A549 (cell line): ENCODE results near the gene MRPL51. TPM values are rescaled to one million over a fixed set of nuclear protein-coding genes. Genes with fewer than 3 reads are reported as not detected.
A peak's percentile ranks its signal among the peaks of the same experiment; 100 is the strongest.

Experiments used
- ATAC-seq, 2 experiments: fragments of 200-7000 bp in 1 of 2; fragments of >200 bp in 1 of 2; cut with Nextera tagmentation in 1 of 2; cut with Tn5 transposase in 1 of 2; 3 replicates each; pipeline versions ENCODE4 v1.8.0 to v1.9.1; 2018 to 2020; ENCODE audit warnings: mild to moderate bottlenecking in 1 of 2, moderate library complexity in 1 of 2
- CTCF ChIA-PET: fragments of 300-600 bp; sonication (Branson Sonifier 250); formaldehyde crosslinking; extraction: SDS; loops from one replicate; lab custom pipeline; 2021; ENCODE audit warnings: antibody characterized with exemption, inconsistent platforms; lab: Yijun Ruan, JAX
- POLR2A ChIA-PET: fragments of 350-600 bp; formaldehyde crosslinking; extraction: SDS; loops from one replicate; lab custom pipeline; 2021; ENCODE audit warnings: antibody characterized with exemption, inconsistent platforms; lab: Yijun Ruan, JAX
- DNase-seq, 2 experiments: peaks; one replicate each; pipeline versions ENCODE4 v3.0.0 to v3.0.0-alpha.2; 2011 to 2016; ENCODE audit warnings: low read depth in 1 of 2, low spot score in 1 of 2
- FAIRE-seq: peaks from 2 replicates; lab custom pipeline; 2011; peaks lifted over from hg19 to GRCh38; lab: Jason Lieb, UNC
- H3K27ac ChIP-seq, 2 experiments: fragments of >200 bp; sonication (Bioruptor Twin); formaldehyde crosslinking; 3 replicates each; pipeline ENCODE4 v1.5.1; 2016 to 2017
- H3K4me1 ChIP-seq: fragments of >200 bp; sonication (Bioruptor Twin); formaldehyde crosslinking; 3 replicates; pipeline ENCODE4 v1.6.1; 2016
- H3K4me2 ChIP-seq: fragments of >200 bp; sonication (Bioruptor Twin); formaldehyde crosslinking; 3 replicates; pipeline ENCODE4 v1.6.1; 2016
- H3K4me3 ChIP-seq: fragments of >200 bp; sonication (Bioruptor Twin); formaldehyde crosslinking; 3 replicates; pipeline ENCODE4 v1.5.1; 2016
- H3K9me3 ChIP-seq: fragments of >200 bp; sonication (Bioruptor Twin); formaldehyde crosslinking; 3 replicates; pipeline ENCODE4 v1.6.1; 2016
- CEBPB ChIP-seq, 2 experiments: fragments of >200 bp in 1 of 2; sonication (Bioruptor Twin) in 1 of 2; formaldehyde crosslinking in 1 of 2; IDR thresholded peaks; 2 replicates each; pipeline ENCODE4 v1.6.1; 2012 to 2016
- CHD2 ChIP-seq: fragments of 150-350 bp; IDR thresholded peaks from 2 replicates; pipeline ENCODE4 v1.6.1; 2014; ENCODE audit warnings: low read length; ENCODE audit not compliant: partially characterized antibody
- CHD4 ChIP-seq: fragments of 200-600 bp; sonication (generic); IDR thresholded peaks from 2 replicates; pipeline ENCODE4 v1.6.1; 2016; ENCODE audit warnings: antibody characterized with exemption, mild to moderate bottlenecking, borderline replicate concordance
- EP300 ChIP-seq, 2 experiments: fragments of >200 bp; sonication (Bioruptor Twin); formaldehyde crosslinking; IDR thresholded peaks; 2 replicates in 1 of 2; 3 replicates in 1 of 2; pipeline ENCODE4 v1.6.1; 2016 to 2017
- ESRRA ChIP-seq: fragments of 150-350 bp; IDR thresholded peaks from 2 replicates; pipeline ENCODE4 v1.6.1; 2014; ENCODE audit warnings: mild to moderate bottlenecking, low read length, borderline replicate concordance
- FOSB ChIP-seq: fragments of 250-450 bp; sonication (Bioruptor Pico); IDR thresholded peaks from 2 replicates; pipeline ENCODE4 v1.5.0; 2020; ENCODE audit warnings: mild to moderate bottlenecking, moderate library complexity
- FOSL2 ChIP-seq, 2 experiments: fragments of 450-650 bp in 1 of 2; fragments of >200 bp in 1 of 2; sonication (Bioruptor Twin) in 1 of 2; formaldehyde crosslinking; IDR thresholded peaks; 2 replicates each; pipeline versions ENCODE4 v1.5.0 to v1.6.1; 2016 to 2020; ENCODE audit warnings: mild to moderate bottlenecking in 1 of 2, moderate library complexity in 1 of 2
- GATA3 ChIP-seq: IDR thresholded peaks from 2 replicates; pipeline ENCODE4 v1.6.1; 2012; ENCODE audit warnings: borderline replicate concordance
- HEYL ChIP-seq: fragments of 250-450 bp; sonication (Bioruptor Pico); IDR thresholded peaks from 2 replicates; pipeline ENCODE4 v1.8.0; 2021; ENCODE audit warnings: mild to moderate bottlenecking, moderate library complexity
- HOXB13 ChIP-seq: fragments of 250-450 bp; sonication (Bioruptor Pico); IDR thresholded peaks from 2 replicates; pipeline ENCODE4 v1.5.0; 2020; ENCODE audit warnings: low read depth, mild to moderate bottlenecking, moderate library complexity
- JUN ChIP-seq, 2 experiments: fragments of >200 bp; sonication (Bioruptor Twin); formaldehyde crosslinking; IDR thresholded peaks; 2 replicates in 1 of 2; 3 replicates in 1 of 2; pipeline ENCODE4 v1.6.1; 2016 to 2017
- KDM5A ChIP-seq: fragments of 200-600 bp; sonication (generic); IDR thresholded peaks from 2 replicates; pipeline ENCODE4 v1.6.1; 2016; ENCODE audit warnings: antibody characterized with exemption, mild to moderate bottlenecking
- MYC ChIP-seq: IDR thresholded peaks from 2 replicates; pipeline ENCODE4 v1.6.1; 2012; ENCODE audit warnings: mild to moderate bottlenecking, inconsistent platforms, low read length, improper control_type of control experiment, borderline replicate concordance
- NFE2L2 ChIP-seq: fragments of 150-350 bp; conservative IDR thresholded peaks from 2 replicates; pipeline ENCODE4 v1.6.1; 2014; ENCODE audit warnings: low read length
- NPAS2 ChIP-seq: fragments of 250-450 bp; sonication (Bioruptor Pico); IDR thresholded peaks from 2 replicates; pipeline ENCODE4 v1.8.0; 2022; ENCODE audit warnings: mild to moderate bottlenecking, moderate library complexity, borderline replicate concordance
- PHF8 ChIP-seq: fragments of 200-600 bp; sonication (generic); IDR thresholded peaks from 2 replicates; pipeline ENCODE4 v1.6.1; 2016; ENCODE audit warnings: low read depth, mild to moderate bottlenecking, antibody characterized with exemption, moderate library complexity, borderline replicate concordance
- POLR2A ChIP-seq: IDR thresholded peaks from 2 replicates; pipeline ENCODE4 v1.6.1; 2012; ENCODE audit warnings: mild to moderate bottlenecking, low read length
- RAD21 ChIP-seq, 2 experiments: fragments of >200 bp in 1 of 2; sonication (Bioruptor Twin) in 1 of 2; formaldehyde crosslinking in 1 of 2; IDR thresholded peaks in 1 of 2; conservative IDR thresholded peaks in 1 of 2; 2 replicates in 1 of 2; 3 replicates in 1 of 2; pipeline ENCODE4 v1.6.1; 2012 to 2018; ENCODE audit warnings: inconsistent platforms in 1 of 2
- RARB ChIP-seq: fragments of 250-450 bp; sonication (Bioruptor Pico); IDR thresholded peaks from 2 replicates; pipeline ENCODE4 v1.8.0; 2021; ENCODE audit warnings: mild to moderate bottlenecking, moderate library complexity
- RFX5 ChIP-seq: fragments of 450-650 bp; IDR thresholded peaks from 2 replicates; pipeline ENCODE4 v1.7.1; 2014; ENCODE audit warnings: antibody characterized with exemption, mild to moderate bottlenecking, moderate library complexity
- RNF2 ChIP-seq: fragments of 200-600 bp; sonication (generic); IDR thresholded peaks from 2 replicates; pipeline ENCODE4 v1.6.1; 2016; ENCODE audit warnings: low read depth, mild to moderate bottlenecking, antibody characterized with exemption, moderate library complexity, borderline replicate concordance
- SMC3 ChIP-seq: fragments of >200 bp; sonication (Bioruptor Twin); formaldehyde crosslinking; IDR thresholded peaks from 3 replicates; pipeline ENCODE4 v1.6.1; 2018; ENCODE audit warnings: inconsistent platforms
- SREBF2 ChIP-seq: fragments of 450-650 bp; IDR thresholded peaks from 2 replicates; pipeline ENCODE4 v1.6.1; 2014; ENCODE audit warnings: mild to moderate bottlenecking, moderate library complexity
- TFCP2L1 ChIP-seq: fragments of 250-450 bp; sonication (Bioruptor Pico); IDR thresholded peaks from 2 replicates; pipeline ENCODE4 v1.5.0; 2021; ENCODE audit warnings: mild to moderate bottlenecking
- TP53 ChIP-seq: fragments of 250-450 bp; sonication (Bioruptor Pico); IDR thresholded peaks from 2 replicates; pipeline ENCODE4 v1.5.0; 2021; ENCODE audit warnings: mild to moderate bottlenecking, moderate library complexity
- ZNF302 ChIP-seq: fragments of 250-450 bp; sonication (Bioruptor Pico); IDR thresholded peaks from 2 replicates; pipeline ENCODE4 v1.9.0; 2021; ENCODE audit warnings: inconsistent platforms, mild to moderate bottlenecking, moderate library complexity
- WGBS: methylation state at CpG from one replicate; pipeline ENCODE4 v1.1.6; 2017; ENCODE audit errors: missing lambda C conversion rate; 5-methylcytosine and 5-hydroxymethylcytosine counted together
- polyA plus RNA-seq, 4 experiments: library from polyadenylated mRNA; depleted of rRNA in 3 of 4; stranded (reverse); fragments of >200 nt; fragmentation: RNase III in 1 of 4; extraction: RNeasy Plus Mini Kit Qiagen cat#74134 plus additional on column Dnase treatment in 1 of 4; gene quantifications; 2 replicates in 3 of 4; 3 replicates in 1 of 4; pipeline ENCODE4 v1.2.3, GENCODE V29; 2011 to 2017
- TF ChIP-seq, protein P1 (sequence below): IDR thresholded peaks from 2 replicates; pipeline ENCODE4 v1.6.1; 2012; ENCODE audit warnings: low read depth, borderline replicate concordance
- TF ChIP-seq, protein P2 (sequence below): fragments of 200-600 bp; sonication (generic); IDR thresholded peaks from 2 replicates; pipeline ENCODE4 v1.6.1; 2016; ENCODE audit warnings: antibody characterized with exemption, mild to moderate bottlenecking, moderate library complexity

Gene MRPL51
- polyA plus RNA-seq, 2 of the 4 experiments (the other 2 are of a cell fraction), result 272 to 337 TPM

DNA sequence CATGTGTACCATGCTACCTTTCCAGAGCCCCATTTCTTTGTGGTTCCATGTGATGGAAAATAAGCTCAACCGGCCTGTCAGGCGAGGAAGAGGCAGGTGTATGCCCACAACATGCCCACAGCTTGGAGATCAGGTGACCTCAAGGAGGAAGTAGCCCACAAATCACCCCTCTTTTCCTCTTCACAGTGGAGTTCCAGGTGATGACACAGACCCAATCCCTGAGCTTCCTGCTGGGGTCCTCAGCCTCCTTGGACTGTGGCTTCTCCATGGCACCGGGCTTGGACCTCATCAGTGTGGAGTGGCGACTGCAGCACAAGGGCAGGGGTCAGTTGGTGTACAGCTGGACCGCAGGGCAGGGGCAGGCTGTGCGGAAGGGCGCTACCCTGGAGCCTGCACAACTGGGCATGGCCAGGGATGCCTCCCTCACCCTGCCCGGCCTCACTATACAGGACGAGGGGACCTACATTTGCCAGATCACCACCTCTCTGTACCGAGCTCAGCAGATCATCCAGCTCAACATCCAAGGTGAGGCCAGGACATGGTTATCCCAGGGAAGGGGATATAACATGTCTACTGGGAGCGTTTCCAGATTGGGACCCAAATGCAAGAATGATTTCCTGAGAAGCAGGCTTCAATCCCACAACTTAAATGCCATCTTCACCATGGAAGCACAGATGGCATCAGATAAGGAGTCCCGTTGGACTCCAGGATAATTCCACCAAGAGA lies 35.7 kb downstream of the MRPL51 start:
- ATAC-seq, result peak in 1 of 2 experiments; percentile 16; a peak in 2 of 6 replicates

DNA sequence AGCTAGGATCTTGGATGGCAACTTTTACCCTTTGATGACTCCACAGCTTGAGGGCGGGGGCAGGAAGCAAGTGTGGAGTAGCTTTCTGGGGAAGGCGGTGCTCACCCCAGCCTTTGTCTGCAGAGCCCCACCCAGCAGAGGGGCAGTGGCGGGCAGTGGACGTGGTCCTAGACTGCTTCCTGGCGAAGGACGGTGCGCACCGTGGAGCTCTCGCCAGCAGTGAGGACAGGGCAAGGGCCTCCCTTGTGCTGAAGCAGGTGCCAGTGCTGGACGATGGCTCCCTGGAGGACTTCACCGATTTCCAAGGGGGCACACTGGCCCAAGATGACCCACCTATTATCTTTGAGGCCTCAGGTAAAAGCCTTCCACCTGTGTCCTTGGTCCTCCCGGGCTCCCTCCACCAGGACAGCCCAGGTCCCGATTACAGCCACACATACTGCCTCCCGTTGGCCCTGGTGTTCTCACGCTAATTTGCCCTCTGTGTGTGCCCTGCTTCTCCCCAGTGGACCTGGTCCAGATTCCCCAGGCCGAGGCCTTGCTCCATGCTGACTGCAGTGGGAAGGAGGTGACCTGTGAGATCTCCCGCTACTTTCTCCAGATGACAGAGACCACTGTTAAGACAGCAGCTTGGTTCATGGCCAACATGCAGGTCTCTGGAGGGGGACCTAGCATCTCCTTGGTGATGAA lies 40.0 kb downstream of the MRPL51 start:
- H3K4me2 ChIP-seq, result peak overlapping the region; percentile 96
- ChIA-PET CTCF (interaction anchor here (0.8 to 5.1 kb wide), 4 partner anchors 9 to 127 kb away, joined by 3 to 52 read pairs (median 7); partner anchors contain the start of gene CD27), POLR2A (interaction anchor here (2.8 kb wide), 1 partner anchor 17 kb away, joined by 14 read pairs; the partner anchor contains the start of gene VAMP1)
- ATAC-seq (peak in 1 of 2 experiments; percentile 5; a peak in 2 of 6 replicates), DNase-seq (no peak), FAIRE-seq (no peak)
- no peak overlapping the region; the same call in 2 of the 3 replicates for H3K4me3 ChIP-seq
- no peaks in the 10 kb centered on the region for H3K9me3 ChIP-seq
- H3K4me1 ChIP-seq, result peaks cover 21% of the 10 kb centered on the region
- WGBS, result 89% methylated on average over 17 of the region's 17 CpGs
- TF ChIP-seq CHD4 (no peak), RARB (CRISPR knock-in tag) (no peak), TP53 (no peak), GATA3 (no peak), NFE2L2 (no peak), SREBF2 (no peak), RFX5 (no peak), POLR2A (no peak), ZNF302 (no peak), HEYL (CRISPR knock-in tag) (no peak), HOXB13 (no peak), CHD2 (no peak), CEBPB (IDR thresholded peaks at IDR 0.05) (no peak), NPAS2 (no peak), FOSL2 (IDR thresholded peaks at IDR 0.05) (no peak), FOSL2 (CRISPR knock-in tag; IDR thresholded peaks at IDR 0.05) (no peak), ESRRA (no peak), SMC3 (no peak), RNF2 (no peak)
- TF ChIP-seq, protein P1, sequence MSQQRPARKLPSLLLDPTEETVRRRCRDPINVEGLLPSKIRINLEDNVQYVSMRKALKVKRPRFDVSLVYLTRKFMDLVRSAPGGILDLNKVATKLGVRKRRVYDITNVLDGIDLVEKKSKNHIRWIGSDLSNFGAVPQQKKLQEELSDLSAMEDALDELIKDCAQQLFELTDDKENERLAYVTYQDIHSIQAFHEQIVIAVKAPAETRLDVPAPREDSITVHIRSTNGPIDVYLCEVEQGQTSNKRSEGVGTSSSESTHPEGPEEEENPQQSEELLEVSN, result no peak
- H3K27ac ChIP-seq, result peak overlapping the region in 1 of 2 experiments; percentile 97; a peak in 4 of 6 replicates

More for the DNA sequence above, 35.7 kb downstream of the MRPL51 start:
- POLR2A ChIA-PET, result interaction anchor here (1.6 kb wide), 1 partner anchor 13 kb away, joined by 7 read pairs; the partner anchor contains the start of gene VAMP1
- CTCF ChIA-PET, result interaction anchor here (0.5 to 9.3 kb wide), 10 partner anchors 8 to 152 kb away, joined by 3 to 92 read pairs (median 3); partner anchors contain the start of gene VAMP1
- H3K27ac ChIP-seq, result no peak overlapping the region
- DNase-seq (no peak), FAIRE-seq (no peak)
- TF ChIP-seq FOSB (CRISPR knock-in tag) (no peak), RNF2 (no peak), MYC (no peak), JUN (IDR thresholded peaks at IDR 0.05) (no peak), KDM5A (no peak), HEYL (CRISPR knock-in tag) (no peak), EP300 (IDR thresholded peaks at IDR 0.05) (no peak), RAD21 (conservative IDR thresholded peaks at IDR 0.05 in 1 of 2, IDR thresholded peaks at IDR 0.05 in 1 of 2) (no peak), NPAS2 (no peak), TFCP2L1 (no peak), PHF8 (no peak)
- TF ChIP-seq, protein P2, sequence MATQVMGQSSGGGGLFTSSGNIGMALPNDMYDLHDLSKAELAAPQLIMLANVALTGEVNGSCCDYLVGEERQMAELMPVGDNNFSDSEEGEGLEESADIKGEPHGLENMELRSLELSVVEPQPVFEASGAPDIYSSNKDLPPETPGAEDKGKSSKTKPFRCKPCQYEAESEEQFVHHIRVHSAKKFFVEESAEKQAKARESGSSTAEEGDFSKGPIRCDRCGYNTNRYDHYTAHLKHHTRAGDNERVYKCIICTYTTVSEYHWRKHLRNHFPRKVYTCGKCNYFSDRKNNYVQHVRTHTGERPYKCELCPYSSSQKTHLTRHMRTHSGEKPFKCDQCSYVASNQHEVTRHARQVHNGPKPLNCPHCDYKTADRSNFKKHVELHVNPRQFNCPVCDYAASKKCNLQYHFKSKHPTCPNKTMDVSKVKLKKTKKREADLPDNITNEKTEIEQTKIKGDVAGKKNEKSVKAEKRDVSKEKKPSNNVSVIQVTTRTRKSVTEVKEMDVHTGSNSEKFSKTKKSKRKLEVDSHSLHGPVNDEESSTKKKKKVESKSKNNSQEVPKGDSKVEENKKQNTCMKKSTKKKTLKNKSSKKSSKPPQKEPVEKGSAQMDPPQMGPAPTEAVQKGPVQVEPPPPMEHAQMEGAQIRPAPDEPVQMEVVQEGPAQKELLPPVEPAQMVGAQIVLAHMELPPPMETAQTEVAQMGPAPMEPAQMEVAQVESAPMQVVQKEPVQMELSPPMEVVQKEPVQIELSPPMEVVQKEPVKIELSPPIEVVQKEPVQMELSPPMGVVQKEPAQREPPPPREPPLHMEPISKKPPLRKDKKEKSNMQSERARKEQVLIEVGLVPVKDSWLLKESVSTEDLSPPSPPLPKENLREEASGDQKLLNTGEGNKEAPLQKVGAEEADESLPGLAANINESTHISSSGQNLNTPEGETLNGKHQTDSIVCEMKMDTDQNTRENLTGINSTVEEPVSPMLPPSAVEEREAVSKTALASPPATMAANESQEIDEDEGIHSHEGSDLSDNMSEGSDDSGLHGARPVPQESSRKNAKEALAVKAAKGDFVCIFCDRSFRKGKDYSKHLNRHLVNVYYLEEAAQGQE, result no peak
- TF ChIP-seq, protein P1, result no peak
- H3K4me3 ChIP-seq, result no peak overlapping the region
- 96% methylated on average over 9 of the region's 12 CpGs for WGBS
- no peak overlapping the region for H3K4me2 ChIP-seq
- peaks cover 6% of the 10 kb centered on the region for H3K4me1 ChIP-seq
- H3K9me3 ChIP-seq, result no peaks in the 10 kb centered on the region
